NCI-H128 (cell line): ENCODE data around the gene MSANTD2.

Experiments used
- DNase-seq: peaks from one replicate; lab custom pipeline; 2025; ENCODE audit not compliant: unreplicated experiment; lab: John Stamatoyannopoulos, UW

The MSANTD2 gene

GRCh38 chr11:124800226-124800929 is at the start of gene MSANTD2:
Gene MSANTD2, minus strand, starts transcription at chr11:124800406. Its CDS starts 26 bp downstream, at chr11:124800380.
- peak; percentile 45 for DNase-seq

GRCh38 chr11:124846070-124846673 is 46.0 kb upstream of the MSANTD2 start:
- DNase-seq: no peak

- no peak for DNase-seq
Measured at GRCh38 chr11:124844664-124845079, 44.5 kb upstream of the MSANTD2 start.

- no peak for DNase-seq
Measured at GRCh38 chr11:124843616-124843910, 43.4 kb upstream of the MSANTD2 start.

GRCh38 chr11:124842305-124842704 is 42.1 kb upstream of the MSANTD2 start:
- no peak for DNase-seq

- DNase-seq: no peak
Measured at GRCh38 chr11:124841840-124842239, 41.6 kb upstream of the MSANTD2 start.

GRCh38 chr11:124841201-124841600 is 41.0 kb upstream of the MSANTD2 start:
- no peak for DNase-seq

GRCh38 chr11:124840666-124841065 is 40.5 kb upstream of the MSANTD2 start:
- DNase-seq: no peak

- no peak for DNase-seq
Measured at GRCh38 chr11:124839972-124840621, 39.9 kb upstream of the MSANTD2 start.

- no peak for DNase-seq
Measured at GRCh38 chr11:124839128-124839971, 39.1 kb upstream of the MSANTD2 start.

- no peak for DNase-seq
Measured at GRCh38 chr11:124838805-124839127, 38.6 kb upstream of the MSANTD2 start.

- no peak for DNase-seq
Measured at GRCh38 chr11:124837491-124837856, 37.3 kb upstream of the MSANTD2 start.

GRCh38 chr11:124835918-124836317 is 35.7 kb upstream of the MSANTD2 start:
- DNase-seq: no peak

- DNase-seq: no peak
Measured at GRCh38 chr11:124834526-124835180, 34.4 kb upstream of the MSANTD2 start.

GRCh38 chr11:124832571-124832970 is 32.4 kb upstream of the MSANTD2 start:
- no peak for DNase-seq

GRCh38 chr11:124831897-124832296 is 31.7 kb upstream of the MSANTD2 start:
- DNase-seq: no peak

- DNase-seq: no peak
Measured at GRCh38 chr11:124830749-124831148, 30.5 kb upstream of the MSANTD2 start.

- DNase-seq: no peak
Measured at GRCh38 chr11:124829986-124830385, 29.8 kb upstream of the MSANTD2 start.

- no peak for DNase-seq
Measured at GRCh38 chr11:124825876-124826275, 25.7 kb upstream of the MSANTD2 start.

GRCh38 chr11:124823512-124824376 is 23.5 kb upstream of the MSANTD2 start:
- DNase-seq: no peak
